K562 (cell line): ENCODE measurements around the gene ANTKMT. TPM values are rescaled to one million over a fixed set of nuclear protein-coding genes. Genes with fewer than 3 reads are reported as not detected.

Experiments
- DACH1 ChIP-seq: fragments of 450-650 bp; IDR thresholded peaks from 2 replicates; pipeline ENCODE4 v1.6.1; 2018; ENCODE audit not compliant: partially characterized antibody
- ELF1 ChIP-seq: fragments of 200-800 bp; sonication (Bioruptor generic); IDR thresholded peaks from 2 replicates; pipeline ENCODE4 v1.6.1; 2016; ENCODE audit warnings: missing genetic modification characterization, missing compliant biosample characterization
- FOXP1 ChIP-seq: sonication (generic); formaldehyde crosslinking; IDR thresholded peaks from 2 replicates; pipeline ENCODE4 v1.8.0; 2022; ENCODE audit warnings: mild to moderate bottlenecking, missing genetic modification reagents
- HDAC1 ChIP-seq, 2 experiments: fragments of 450-650 bp; IDR thresholded peaks; 2 replicates each; pipeline ENCODE4 v1.6.1; 2016 to 2017; ENCODE audit warnings: inconsistent platforms in 1 of 2, mild to moderate bottlenecking in 1 of 2, moderate library complexity in 1 of 2
- MTF1 ChIP-seq: fragments of 250-450 bp; sonication (Bioruptor Pico); IDR thresholded peaks from 2 replicates; pipeline ENCODE4 v1.9.0; 2021; ENCODE audit warnings: moderate library complexity, mild to moderate bottlenecking, inconsistent platforms, borderline replicate concordance
- NBN ChIP-seq: fragments of 450-650 bp; IDR thresholded peaks from 2 replicates; pipeline ENCODE4 v1.6.1; 2016; ENCODE audit warnings: low read depth, mild to moderate bottlenecking
- NR3C1 ChIP-seq: sonication (generic); formaldehyde crosslinking; IDR thresholded peaks from 2 replicates; pipeline ENCODE4 v1.8.1; 2022; ENCODE audit warnings: missing genetic modification reagents
- SAP30 ChIP-seq: fragments of 200-600 bp; sonication (generic); IDR thresholded peaks from 2 replicates; pipeline ENCODE4 v1.6.1; 2012; ENCODE audit warnings: borderline replicate concordance, low read depth, mild to moderate bottlenecking, moderate library complexity, low read length, control low read depth, inconsistent platforms; ENCODE audit not compliant: insufficient read depth, poor library complexity, severe bottlenecking
- SMARCA5 ChIP-seq: fragments of 450-650 bp; IDR thresholded peaks from 2 replicates; pipeline ENCODE4 v1.6.1; 2016
- TAF9B ChIP-seq: fragments of 450-650 bp; IDR thresholded peaks from 2 replicates; pipeline ENCODE4 v1.6.1; 2018; ENCODE audit warnings: mild to moderate bottlenecking; ENCODE audit not compliant: partially characterized antibody
- polyA plus RNA-seq, 8 experiments: library from polyadenylated mRNA; depleted of rRNA in 4 of 8; stranded (reverse) in 5 of 8; unstranded in 3 of 8; fragments of >200 nt; fragmentation: Nextera tagmentation in 2 of 8; fragmentation: Illumina TruSeq in 1 of 8; extraction: Ambion mirVana in 2 of 8; extraction: Trizol in 1 of 8; gene quantifications; 2 replicates each; pipeline versions ENCODE4 v1.2.1 to v1.2.3, GENCODE V29; 2011 to 2014; ENCODE audit warnings: inconsistent platforms in 1 of 8, missing spikeins in 1 of 8
- total RNA-seq, 7 experiments: library from RNA; depleted of rRNA in 6 of 7; stranded (reverse); fragments of >200 nt in 6 of 7; fragmentation: Illumina TruSeq in 2 of 7; extraction: Trizol in 2 of 7; gene quantifications; 2 replicates each; pipeline versions ENCODE4 v1.2.1 to v1.2.3, GENCODE V29; 2011 to 2021; ENCODE audit warnings: low replicate concordance in 1 of 7
- TF ChIP-seq, protein P1 (sequence below), 3 experiments: fragments of 200-800 bp in 1 of 3; fragments of 250-450 bp in 1 of 3; fragments of 450-650 bp in 1 of 3; sonication (Bioruptor Pico) in 1 of 3; sonication (Bioruptor generic) in 1 of 3; formaldehyde crosslinking in 1 of 3; IDR thresholded peaks; 2 replicates each; pipeline versions ENCODE4 v1.6.1 to v1.8.0; 2016 to 2022; ENCODE audit warnings: mild to moderate bottlenecking in 2 of 3, missing genetic modification characterization in 2 of 3, missing compliant biosample characterization in 1 of 3, moderate library complexity in 1 of 3
- TF ChIP-seq, protein P2 (sequence below): fragments of 450-650 bp; formaldehyde crosslinking; IDR thresholded peaks from 2 replicates; pipeline ENCODE4 v1.4.0; 2020; ENCODE audit warnings: mild to moderate bottlenecking, moderate library complexity
- TF ChIP-seq, protein P3 (sequence below): fragments of 450-650 bp; formaldehyde crosslinking; conservative IDR thresholded peaks from 2 replicates; pipeline ENCODE4 v1.4.0; 2022; ENCODE audit warnings: mild to moderate bottlenecking, missing genetic modification characterization
- TF ChIP-seq, protein P4 (sequence below): fragments of 450-650 bp; IDR thresholded peaks from 2 replicates; pipeline ENCODE4 v1.6.1; 2016; ENCODE audit warnings: missing biosample characterization, missing genetic modification characterization
- TF ChIP-seq, protein P5 (sequence below): fragments of 250-450 bp; sonication (Bioruptor Pico); IDR thresholded peaks from 2 replicates; pipeline ENCODE4 v1.5.0; 2021; ENCODE audit warnings: mild to moderate bottlenecking, moderate library complexity

ANTKMT gene
- total and polyA plus RNA-seq, 9 of the 15 experiments (the other 6 are each of a cell fraction or from before 2014, with no cell fraction given) = 0.58 to 217 (median 19.1) TPM

DNA sequence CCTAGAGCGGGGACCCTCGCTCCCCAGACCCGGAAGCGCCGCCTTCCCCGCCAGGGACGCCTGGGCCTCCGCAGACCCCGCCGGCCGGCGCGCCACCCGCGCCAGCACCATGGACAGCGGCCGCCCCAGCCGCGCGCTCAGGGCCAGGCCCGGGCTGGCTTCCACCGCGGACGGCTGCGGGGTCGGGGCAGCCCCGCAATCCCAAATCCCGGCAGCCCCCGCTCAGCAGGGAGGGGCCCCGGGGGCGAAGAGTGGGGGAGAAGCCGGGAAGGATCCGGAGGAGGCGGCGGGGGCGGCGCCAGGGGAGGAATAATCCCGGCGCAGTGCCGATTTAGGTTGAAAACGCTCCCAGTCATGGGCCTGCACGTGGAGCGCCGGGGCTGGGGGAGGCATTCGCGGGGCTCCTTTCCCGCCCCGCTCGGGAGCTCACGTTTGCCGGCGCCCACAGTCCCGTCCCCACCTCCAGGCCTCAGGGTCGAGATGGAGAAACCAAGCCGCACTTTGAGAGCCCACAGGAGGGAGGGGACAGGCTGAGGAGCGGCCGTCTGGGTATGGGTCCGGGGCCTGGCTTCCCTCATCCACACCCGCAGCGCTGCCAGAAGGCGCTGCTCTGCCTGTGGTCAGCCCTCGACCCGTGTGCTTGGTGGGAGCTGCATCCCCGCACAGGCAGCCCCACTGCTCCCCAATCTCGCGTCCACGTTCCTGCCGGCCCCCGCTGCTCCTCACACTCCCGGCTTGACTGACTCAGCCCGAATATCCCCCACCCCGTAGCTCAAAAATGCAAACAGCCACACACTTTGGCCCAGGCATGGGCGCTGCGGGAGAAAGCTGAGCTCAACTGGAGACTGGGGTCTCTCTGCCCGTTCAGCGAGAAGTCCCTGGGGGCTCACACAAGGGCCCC, 20.0 kb upstream of the ANTKMT start (continued):
- TF ChIP-seq, protein P1, sequence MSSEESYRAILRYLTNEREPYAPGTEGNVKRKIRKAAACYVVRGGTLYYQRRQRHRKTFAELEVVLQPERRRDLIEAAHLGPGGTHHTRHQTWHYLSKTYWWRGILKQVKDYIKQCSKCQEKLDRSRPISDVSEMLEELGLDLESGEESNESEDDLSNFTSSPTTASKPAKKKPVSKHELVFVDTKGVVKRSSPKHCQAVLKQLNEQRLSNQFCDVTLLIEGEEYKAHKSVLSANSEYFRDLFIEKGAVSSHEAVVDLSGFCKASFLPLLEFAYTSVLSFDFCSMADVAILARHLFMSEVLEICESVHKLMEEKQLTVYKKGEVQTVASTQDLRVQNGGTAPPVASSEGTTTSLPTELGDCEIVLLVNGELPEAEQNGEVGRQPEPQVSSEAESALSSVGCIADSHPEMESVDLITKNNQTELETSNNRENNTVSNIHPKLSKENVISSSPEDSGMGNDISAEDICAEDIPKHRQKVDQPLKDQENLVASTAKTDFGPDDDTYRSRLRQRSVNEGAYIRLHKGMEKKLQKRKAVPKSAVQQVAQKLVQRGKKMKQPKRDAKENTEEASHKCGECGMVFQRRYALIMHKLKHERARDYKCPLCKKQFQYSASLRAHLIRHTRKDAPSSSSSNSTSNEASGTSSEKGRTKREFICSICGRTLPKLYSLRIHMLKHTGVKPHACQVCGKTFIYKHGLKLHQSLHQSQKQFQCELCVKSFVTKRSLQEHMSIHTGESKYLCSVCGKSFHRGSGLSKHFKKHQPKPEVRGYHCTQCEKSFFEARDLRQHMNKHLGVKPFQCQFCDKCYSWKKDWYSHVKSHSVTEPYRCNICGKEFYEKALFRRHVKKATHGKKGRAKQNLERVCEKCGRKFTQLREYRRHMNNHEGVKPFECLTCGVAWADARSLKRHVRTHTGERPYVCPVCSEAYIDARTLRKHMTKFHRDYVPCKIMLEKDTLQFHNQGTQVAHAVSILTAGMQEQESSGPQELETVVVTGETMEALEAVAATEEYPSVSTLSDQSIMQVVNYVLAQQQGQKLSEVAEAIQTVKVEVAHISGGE (CRISPR knock-in tag; IDR thresholded peaks at IDR 0.05) = no peak
- TF ChIP-seq, protein P2, sequence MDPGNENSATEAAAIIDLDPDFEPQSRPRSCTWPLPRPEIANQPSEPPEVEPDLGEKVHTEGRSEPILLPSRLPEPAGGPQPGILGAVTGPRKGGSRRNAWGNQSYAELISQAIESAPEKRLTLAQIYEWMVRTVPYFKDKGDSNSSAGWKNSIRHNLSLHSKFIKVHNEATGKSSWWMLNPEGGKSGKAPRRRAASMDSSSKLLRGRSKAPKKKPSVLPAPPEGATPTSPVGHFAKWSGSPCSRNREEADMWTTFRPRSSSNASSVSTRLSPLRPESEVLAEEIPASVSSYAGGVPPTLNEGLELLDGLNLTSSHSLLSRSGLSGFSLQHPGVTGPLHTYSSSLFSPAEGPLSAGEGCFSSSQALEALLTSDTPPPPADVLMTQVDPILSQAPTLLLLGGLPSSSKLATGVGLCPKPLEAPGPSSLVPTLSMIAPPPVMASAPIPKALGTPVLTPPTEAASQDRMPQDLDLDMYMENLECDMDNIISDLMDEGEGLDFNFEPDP (CRISPR knock-in tag) = no peak
- TF ChIP-seq TAF9B (no peak), SAP30 (peak; percentile 46), NBN (no peak), SMARCA5 (no peak), NR3C1 (CRISPR knock-in tag) (peak; percentile 88; the same call in 1 of the 2 replicates), ELF1 (tag) (no peak), FOXP1 (CRISPR knock-in tag) (peak; percentile 86; the same call in 1 of the 2 replicates), DACH1 (no peak), MTF1 (no peak), HDAC1 (IDR thresholded peaks at IDR 0.05) (0 out of 4 replicates have a peak, but pooled peaks of 1 of the 2 experiments have one; percentile 29)
- TF ChIP-seq, protein P3, sequence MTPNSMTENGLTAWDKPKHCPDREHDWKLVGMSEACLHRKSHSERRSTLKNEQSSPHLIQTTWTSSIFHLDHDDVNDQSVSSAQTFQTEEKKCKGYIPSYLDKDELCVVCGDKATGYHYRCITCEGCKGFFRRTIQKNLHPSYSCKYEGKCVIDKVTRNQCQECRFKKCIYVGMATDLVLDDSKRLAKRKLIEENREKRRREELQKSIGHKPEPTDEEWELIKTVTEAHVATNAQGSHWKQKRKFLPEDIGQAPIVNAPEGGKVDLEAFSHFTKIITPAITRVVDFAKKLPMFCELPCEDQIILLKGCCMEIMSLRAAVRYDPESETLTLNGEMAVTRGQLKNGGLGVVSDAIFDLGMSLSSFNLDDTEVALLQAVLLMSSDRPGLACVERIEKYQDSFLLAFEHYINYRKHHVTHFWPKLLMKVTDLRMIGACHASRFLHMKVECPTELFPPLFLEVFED (CRISPR knock-in tag) = no peak
- TF ChIP-seq, protein P4, sequence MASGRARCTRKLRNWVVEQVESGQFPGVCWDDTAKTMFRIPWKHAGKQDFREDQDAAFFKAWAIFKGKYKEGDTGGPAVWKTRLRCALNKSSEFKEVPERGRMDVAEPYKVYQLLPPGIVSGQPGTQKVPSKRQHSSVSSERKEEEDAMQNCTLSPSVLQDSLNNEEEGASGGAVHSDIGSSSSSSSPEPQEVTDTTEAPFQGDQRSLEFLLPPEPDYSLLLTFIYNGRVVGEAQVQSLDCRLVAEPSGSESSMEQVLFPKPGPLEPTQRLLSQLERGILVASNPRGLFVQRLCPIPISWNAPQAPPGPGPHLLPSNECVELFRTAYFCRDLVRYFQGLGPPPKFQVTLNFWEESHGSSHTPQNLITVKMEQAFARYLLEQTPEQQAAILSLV = no peak
- TF ChIP-seq, protein P5, sequence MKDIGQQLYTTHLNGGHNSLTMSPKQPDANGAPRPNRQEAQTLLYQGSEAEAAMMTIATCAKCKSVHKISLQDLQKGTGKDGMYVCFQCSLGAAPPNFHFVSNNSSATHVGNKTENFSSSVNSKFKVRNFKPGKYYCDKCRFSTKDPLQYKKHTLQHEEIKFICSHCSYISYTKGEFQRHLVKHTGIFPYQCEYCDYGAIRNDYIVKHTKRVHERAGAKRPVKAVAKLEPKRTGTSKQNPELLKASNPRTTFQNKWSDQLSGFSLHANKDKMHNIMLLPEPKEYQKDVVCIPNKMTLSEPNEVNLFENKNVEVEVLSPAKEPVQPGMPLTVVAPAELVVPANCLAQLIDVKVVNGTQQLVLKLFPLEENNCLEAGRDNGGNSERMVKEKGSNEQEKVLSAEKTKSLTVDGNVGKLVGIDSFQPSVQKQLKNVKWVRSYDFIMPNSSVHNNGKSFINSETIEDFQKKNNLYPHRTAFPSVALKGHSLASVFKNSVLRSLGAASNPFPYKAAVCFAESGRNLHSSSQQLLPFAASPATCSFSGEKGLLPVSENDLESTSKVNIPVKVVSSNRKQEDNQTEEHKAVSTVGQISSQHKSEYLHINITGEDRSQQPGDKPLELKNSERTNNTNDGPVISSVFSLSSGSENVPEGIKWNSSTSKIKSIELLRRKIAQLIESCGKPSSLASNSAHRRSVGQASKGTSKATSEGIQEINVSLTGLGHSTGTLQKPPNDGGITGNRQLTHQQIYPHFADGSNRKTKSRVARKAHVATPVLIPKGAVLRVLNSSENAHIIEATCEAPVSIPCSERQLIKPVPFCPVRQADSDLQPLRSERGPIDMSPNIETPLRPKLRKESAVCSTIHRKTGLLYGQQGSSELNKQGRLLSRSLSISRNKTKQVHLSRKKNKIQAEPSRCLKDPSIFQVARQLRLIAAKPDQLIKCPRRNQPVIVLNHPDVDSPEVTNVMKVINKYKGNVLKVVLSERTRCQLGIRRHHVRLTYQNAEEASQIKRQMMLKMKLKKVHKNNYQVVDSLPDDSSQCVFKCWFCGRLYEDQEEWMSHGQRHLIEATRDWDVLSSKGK (CRISPR knock-in tag) = no peak
